NCI-H2196 treated with DMSO at 0.1 percent for 48 hours (cell line): ENCODE data around the gene NISCH.

Experiments
- DNase-seq: peaks from one replicate; lab custom pipeline; 2025; ENCODE audit not compliant: unreplicated experiment; lab: John Stamatoyannopoulos, UW

NISCH gene

GRCh38 chr3:52509753-52510328 lies 54.4 kb downstream of the NISCH start:
- no peak for DNase-seq

GRCh38 chr3:52511509-52511908 lies 56.1 kb downstream of the NISCH start:
- DNase-seq: no peak

DNA sequence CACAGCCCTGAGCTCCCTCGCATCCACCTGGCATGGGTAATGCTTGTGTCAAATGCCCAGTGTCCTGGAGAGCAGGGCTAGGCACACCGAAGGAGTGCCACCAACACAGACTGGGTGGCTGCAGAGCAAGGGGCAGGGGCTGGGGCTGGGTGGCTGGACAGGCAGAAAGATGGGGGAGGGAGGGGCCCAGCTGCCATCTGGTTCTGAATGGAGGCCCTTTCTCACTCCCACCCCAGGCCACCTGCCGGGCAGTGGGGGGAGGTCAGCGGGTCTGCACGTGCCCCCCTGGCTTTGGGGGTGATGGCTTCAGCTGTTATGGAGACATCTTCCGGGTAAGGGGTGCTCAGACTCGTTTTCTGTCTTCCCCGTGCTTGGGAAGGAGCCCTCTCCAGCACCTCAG lies 56.7 kb downstream of the NISCH start:
- DNase-seq: no peak

DNA sequence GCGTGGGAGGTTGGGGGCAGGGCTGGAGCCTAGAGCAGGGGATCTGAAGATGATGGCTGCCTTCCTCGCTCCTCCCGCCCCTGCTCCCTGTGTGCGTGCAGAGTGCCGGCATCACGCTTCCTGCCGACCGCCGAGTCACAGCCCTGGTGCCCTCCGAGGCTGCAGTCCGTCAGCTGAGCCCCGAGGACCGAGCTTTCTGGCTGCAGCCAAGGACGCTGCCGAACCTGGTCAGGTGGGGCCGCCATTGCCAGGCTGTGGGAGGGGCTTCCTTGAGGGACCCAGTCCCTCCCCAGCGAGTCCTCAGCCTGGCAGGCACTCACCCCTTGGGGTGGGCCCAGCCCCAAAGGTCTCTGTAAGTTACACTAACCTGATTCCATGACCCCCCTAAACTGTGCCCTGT lies 57.3 kb downstream of the NISCH start:
- DNase-seq: no peak

DNA sequence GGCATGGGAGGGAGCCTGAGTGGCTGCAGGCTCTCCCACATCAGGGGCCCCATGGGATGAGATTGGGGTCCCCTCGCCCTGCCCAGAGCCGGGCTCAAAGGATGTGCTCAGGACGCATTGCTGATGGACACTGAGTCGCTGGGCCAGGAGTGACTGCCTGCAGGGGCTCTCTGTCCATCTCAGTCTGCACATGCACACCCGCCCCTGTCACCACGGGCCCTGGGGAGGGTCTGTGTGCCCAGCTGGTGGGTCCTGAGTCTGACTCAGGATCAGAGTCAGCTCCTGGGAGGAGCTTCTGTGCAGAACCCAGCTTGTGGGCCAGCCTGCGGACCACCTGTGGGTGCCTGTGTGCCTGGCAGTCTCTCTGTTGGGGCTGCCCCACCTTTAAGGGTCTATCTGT lies 57.9 kb downstream of the NISCH start:
- DNase-seq: no peak

DNA sequence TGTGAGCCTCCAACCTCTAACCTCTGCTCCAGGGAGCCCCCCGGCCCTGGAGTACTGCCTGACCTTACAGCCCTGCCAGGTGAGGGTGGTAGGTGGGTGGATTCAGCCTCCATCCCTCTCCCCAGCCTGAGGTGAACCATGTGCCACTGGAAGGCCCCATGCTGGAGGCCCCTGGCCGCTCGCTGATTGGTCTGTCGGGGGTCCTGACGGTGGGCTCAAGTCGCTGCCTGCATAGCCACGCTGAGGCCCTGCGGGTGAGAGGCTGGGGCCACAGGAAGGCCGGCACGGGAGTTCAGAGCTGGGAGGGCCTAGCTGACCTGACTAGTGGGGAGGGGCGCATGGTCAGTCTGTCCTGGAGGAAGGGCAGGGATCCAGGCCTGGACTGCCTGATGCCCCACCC lies 59.2 kb downstream of the NISCH start:
- DNase-seq: no peak

- DNase-seq: no peak
Measured at GRCh38 chr3:52515192-52515591, 59.8 kb downstream of the NISCH start.

- DNase-seq: no peak
Measured at GRCh38 chr3:52516509-52517195, 61.2 kb downstream of the NISCH start.

DNA sequence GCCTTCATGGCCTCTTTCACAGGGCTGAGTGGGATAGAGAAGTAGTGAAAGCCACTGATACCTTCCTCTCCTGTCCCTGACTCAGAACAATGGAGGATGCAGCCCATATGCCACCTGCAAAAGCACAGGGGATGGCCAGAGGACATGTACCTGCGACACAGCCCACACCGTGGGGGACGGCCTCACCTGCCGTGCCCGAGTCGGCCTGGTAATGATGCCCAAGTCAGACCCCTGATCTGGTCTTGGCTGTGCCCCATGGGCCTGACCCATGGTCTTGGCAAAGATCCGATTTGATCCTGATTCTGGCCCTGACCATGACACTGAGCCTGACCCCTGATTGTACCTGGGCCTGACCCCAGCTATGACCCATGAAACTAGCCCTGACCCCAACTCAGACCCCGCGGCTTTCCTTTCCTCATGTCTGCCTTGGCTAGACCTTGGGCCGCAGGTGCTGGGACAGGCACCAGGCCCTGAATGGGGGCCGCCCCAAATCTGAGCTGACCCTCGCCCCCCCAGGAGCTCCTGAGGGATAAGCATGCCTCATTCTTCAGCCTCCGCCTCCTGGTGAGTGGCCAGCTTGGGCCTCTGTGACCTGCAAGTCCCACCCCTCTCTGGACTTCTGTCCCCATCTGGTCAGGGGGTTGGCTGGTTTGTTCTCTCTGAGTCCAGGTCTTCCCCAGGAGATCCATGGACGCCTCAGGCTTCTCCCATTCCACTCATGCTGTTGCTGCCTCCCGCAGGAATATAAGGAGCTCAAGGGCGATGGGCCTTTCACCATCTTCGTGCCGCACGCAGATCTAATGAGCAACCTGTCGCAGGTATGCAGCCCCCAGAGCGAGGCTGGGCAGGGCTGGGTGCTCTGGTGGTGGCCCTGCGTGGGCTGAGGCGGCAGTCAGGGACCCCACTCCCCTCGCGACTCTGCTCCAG lies 62.7 kb downstream of the NISCH start:
- no peak for DNase-seq

- no peak for DNase-seq
Measured at GRCh38 chr3:52518723-52519444, 63.5 kb downstream of the NISCH start.

DNA sequence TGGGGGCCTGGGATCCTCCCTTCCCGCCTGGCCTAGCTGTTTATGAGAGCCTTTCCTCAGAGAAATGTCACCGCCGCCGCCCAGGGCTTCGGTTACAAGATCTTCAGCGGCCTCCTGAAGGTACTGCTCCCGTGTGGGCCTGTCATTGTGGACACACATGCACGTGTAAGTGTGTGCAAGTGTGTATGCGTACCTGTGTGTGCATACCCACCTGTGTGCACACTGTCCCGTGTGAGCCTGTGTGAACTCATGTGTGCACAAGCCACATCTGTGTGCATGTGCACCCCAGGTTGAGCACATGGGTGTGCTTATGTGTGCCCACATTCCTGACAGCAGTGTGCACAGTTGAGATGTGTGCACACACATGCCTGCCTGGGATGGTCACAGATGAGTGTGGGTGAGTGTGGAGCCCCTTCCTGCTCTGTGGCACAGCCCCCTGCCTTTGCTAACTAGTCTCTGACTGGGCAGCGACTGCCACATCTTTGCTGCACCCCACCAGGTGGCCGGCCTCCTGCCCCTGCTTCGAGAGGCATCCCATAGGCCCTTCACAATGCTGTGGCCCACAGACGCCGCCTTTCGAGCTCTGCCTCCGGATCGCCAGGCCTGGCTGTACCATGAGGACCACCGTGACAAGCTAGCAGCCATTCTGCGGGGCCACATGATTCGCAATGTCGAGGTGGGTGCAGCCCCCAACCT lies 64.2 kb downstream of the NISCH start:
- DNase-seq: no peak

DNA sequence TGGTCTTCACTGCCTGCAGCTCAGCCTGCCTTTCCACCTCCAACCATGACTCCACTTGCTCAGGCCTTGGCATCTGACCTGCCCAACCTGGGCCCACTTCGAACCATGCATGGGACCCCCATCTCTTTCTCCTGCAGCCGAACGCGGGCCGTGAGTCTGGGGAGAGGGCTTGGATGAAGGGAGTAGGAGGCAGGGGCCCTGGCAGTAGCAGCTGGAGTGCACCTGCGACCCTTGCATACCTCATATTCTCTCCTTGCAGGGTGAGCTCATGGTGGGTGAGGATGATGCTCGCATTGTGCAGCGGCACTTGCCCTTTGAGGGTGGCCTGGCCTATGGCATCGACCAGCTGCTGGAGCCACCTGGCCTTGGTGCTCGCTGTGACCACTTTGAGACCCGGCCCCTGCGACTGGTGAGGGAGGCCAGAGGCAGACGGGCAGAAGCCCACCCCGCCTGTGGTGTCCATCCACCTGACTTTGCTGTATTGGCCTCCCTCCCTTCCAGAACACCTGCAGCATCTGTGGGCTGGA lies 64.8 kb downstream of the NISCH start:
- DNase-seq: no peak

DNA sequence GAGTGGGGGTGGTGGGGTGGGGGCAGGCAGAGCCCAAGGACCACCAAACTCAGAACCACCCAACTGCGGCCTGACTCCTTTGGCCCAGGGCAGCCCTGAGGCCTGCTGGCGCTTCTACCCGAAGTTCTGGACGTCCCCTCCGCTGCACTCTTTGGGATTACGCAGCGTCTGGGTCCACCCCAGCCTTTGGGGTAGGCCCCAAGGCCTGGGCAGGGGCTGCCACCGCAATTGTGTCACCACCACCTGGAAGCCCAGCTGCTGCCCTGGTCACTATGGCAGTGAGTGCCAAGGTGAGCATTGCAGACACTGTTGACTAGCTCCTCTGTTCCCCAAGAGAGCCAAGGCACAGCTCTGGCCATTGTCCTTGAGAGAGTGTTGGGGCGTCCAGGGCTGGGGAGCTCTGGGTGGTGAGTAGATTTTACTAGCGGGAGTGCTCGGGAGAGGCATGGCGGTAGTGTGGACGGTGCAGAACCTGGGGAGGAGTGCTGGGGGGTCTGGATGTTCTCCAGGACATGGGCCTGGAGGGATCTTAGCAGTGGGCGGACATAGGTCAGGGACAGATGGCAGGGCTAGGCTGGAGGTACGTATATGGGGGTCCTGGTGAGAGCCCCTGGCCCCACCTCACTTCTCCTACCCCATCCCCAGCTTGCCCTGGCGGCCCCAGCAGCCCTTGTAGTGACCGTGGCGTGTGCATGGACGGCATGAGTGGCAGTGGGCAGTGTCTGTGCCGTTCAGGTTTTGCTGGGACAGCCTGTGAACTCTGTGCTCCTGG lies 65.5 kb downstream of the NISCH start:
- DNase-seq: no peak

GRCh38 chr3:52521488-52521824 lies 66.1 kb downstream of the NISCH start:
- no peak for DNase-seq

- no peak for DNase-seq
Measured at GRCh38 chr3:52521881-52522650, 66.7 kb downstream of the NISCH start.

GRCh38 chr3:52522651-52523251 lies 67.3 kb downstream of the NISCH start:
- no peak for DNase-seq

DNA sequence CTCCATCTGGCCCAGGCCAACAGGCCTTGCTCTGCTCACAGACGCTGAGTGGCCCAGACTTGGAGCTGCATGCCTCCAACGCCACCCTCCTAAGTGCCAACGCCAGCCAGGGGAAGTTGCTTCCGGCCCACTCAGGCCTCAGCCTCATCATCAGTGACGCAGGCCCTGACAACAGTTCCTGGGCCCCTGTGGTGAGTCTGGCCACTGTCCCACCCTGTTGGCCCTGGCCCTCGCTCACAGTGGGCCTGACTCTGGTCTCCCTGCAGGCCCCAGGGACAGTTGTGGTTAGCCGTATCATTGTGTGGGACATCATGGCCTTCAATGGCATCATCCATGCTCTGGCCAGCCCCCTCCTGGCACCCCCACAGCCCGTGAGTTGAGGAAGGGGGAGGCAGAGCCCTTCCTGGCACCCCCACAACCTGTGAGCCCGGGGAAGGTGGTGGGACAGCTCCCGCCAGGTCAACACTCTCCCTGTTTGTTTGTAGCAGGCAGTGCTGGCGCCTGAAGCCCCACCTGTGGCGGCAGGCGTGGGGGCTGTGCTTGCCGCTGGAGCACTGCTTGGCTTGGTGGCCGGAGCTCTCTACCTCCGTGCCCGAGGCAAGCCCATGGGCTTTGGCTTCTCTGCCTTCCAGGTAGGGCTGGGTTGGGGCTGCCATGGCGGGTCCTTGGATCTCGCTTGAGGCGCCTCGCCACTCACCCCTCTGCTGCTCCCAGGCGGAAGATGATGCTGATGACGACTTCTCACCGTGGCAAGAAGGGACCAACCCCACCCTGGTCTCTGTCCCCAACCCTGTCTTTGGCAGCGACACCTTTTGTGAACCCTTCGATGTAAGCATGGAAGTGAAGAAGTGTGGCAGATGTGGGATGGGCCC lies 68.2 kb downstream of the NISCH start:
- DNase-seq: no peak

GRCh38 chr3:52524258-52524751 lies 68.9 kb downstream of the NISCH start:
- DNase-seq: no peak
